NCI-H2081 (cell line): ENCODE data around the gene HNF1B.

Source experiments
- DNase-seq, 2 experiments: peaks; one replicate each; lab custom pipeline; 2025; lab: John Stamatoyannopoulos, UW

HNF1B gene

DNA sequence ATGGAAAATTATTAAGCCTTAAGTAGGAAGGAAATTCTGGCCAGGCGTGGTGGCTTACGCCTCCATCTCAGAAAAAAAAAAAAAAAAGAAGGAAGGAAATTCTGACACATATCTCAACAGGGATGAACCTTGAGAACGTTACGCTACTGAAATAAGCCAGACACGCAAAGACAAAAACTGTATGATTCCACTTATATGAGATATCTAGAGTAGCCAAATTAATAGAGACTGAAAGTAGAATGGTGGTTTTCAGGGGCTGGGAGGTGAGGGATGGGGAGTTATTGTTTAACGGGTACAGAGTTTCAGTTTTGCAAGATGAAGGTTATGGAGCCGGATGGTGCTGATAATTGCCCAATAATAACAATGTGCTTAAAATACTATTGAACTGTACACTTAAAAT is 16.2 kb upstream of the HNF1B start:
- DNase-seq = no peak

DNA sequence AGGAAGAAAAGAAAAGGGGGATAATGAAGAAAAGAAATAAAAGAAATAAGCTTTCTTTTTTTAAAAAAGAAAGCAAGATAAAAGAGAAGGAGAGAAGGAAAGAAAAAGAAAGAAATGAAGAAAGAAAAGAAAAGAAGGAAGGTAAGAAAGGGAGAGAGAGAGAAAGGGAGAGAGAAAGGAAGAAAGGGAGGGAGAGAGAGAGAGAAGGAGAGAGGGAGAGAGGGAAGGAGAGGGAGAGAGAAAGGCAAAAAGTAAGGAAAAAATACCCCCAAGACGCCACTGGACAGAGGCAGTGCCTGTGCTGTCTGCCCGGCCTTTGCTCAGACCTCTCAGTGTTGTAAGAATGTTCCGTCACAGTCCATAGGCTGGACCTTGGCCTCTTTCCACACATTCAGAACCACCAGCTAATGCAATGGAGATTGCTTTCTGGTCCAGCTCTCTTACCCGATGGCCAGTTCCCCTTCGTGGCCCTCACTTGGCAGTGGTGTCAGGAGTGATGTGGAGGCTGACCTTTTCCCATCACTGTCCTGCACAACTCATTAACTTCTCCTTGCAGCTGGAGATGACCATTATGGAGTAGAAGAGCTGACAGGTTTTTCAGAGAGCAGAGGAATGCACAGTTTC is 14.3 kb upstream of the HNF1B start:
- no peak for DNase-seq

DNA sequence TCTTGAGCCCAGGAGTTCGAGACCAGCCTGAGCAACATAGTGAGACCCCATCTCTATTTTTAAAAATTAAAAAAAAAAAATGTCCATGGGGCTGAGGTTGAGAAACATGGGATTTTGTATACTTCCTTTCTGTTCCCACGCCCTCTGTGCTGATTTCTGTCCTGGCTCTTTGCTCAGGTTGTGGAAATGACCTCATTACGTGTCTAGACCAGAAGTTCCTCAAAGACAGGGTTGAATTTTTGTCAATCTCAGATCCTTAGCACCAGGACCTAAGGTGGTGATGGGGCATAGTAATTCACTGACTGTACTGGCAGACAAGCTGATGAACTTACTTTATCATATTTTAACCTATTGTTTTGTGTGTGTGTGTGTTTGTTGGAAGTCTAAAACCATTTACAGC is 11.2 kb upstream of the HNF1B start:
- no peak for DNase-seq

DNA sequence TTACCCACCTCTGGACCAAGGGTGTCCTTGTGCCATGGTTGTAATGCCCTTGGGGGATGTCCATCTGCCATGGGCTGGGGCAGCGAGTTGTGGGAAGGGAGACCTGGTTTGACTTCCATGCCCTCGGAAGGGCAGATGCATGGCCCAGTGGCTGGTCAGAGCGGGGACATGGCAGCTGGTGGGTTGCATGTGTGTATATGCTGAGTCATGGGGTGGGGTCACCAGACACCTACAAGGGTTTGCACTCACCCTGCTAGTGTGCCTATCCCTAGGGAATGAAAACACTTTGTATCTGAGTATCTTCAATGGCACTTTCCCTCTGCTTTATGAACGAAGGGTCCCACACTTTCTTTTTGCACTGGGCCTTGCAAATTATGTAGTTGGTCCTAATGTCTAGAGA is 10.6 kb upstream of the HNF1B start:
- no peak for DNase-seq

DNA sequence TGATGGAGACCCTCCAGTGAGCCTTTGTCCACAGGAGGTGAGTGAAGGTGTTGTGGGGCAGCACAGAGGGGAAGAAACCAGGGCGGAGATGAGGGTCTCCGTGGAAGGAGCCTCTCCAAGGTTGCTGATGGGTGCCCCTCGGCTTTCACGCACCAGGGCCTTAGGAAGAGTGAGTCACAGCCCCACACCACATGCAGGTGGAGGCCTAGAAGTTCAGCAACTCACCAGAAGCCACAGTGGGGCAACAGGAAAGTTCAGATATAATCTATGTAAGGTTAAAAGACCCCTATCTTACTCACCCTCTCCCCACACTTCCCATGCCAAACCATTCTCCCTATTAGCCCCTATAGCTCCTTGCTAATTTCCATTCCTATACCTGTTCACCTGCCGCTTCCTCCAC is 9.5 kb upstream of the HNF1B start:
- DNase-seq = no peak

DNA sequence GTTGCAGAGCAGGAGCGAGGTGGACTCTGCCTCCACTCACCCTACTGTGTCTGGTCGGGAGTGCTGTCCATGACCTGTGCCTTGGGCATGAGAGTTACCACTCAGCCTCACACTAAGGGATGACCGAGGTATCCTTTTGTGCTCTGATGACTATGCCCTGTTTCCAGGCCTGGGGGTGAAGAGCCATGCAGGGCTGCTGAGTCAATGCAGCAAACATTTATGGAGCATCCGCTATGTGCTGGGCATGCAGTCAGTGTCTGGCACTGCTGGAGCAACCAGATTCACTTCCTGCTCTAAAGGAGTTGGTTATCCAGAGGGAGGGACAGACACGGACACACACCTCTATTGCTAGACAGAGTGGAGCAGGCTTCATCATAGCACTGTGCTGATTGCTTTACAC is 7.6 kb upstream of the HNF1B start:
- no peak for DNase-seq

DNA sequence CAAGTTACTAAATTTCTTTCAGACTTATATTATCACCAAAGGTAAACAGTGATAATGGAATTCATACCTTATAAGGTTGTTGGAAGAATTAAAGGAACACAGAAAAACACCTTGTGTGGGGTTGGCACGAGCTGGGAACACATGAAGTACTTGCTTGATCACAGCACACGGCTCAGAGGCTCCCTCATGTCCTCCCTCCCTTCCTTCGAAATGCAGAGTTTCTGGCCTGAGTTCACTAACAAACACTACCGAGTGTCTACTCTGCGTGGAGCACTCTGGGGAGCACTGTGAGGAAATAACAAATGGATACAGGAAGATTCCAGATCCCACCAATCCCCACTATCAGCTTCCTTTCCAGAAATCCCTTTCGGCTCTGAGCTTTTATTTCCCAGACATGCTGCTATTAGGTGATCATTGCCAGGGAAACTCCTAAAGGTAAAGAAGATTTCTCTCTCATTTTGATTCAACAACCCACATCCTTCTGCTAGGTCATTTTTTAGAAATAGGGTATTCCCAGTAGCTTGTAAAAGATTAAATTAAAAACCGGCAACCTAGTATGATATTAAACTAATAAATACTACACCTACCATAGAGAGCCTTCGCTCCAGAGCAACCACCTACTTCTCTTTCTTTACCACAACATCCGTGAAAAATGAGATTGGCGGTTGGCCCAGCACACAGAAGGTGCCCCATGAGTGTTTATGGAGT is 6.1 kb upstream of the HNF1B start:
- no peak for DNase-seq

DNA sequence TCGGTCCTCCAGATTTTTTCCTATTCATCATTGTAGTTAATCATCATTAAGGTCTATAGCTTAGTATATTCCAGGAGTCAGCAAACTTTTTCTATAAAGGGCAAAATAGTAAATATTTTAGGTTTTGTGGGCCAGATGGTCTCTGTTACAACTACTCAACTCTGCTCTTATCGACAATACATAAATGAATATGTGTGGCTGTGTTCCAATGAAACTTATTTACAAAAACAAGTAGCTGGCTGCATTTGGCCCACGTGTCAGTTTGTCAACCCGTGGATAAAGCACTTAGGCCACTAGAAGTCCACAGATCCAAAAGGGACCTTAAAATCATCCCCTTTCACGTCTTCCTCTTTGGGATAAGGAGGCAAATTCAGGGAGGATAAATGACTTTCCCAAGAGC is 5.4 kb upstream of the HNF1B start:
- DNase-seq = no peak

DNA sequence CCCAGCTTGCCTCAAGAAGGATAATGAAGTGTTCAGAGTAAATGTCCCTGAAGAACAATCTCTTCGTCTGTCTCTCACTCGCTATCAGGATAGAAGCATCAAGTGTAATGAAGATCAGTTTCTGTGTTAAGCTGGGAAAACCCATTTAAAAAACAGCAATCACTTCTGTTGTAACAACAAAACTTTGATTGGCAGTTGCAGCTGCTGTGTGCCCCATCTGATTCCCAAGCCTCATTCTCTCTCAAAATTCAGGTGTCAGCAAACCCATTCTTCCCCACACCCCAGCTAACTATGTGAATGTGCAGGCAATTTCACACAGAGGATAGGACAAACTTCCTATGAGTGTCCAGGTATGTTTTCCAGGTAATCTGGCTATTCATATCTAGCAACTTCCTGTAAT is 2.4 kb upstream of the HNF1B start:
- no peak for DNase-seq

DNA sequence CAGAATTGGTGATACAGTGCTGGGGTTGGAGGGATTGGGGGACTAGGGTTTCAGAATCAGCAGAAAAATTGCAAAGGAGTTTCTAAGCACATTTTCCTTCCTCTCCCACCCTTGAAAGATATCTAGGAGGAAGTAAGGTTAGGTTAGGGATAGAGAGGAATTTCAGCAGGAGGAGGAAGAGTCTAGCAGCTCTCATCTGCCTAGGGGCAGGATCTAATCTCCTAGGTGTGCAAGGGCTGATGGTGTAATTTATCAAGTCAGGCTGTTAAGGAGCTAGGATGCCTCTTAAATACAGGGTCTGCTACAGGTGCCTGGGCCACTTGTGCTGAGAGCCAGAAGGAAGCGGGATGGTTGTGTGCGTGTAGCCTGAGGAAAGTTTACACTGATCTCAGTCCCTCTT is 1.8 kb upstream of the HNF1B start:
- no peak for DNase-seq

DNA sequence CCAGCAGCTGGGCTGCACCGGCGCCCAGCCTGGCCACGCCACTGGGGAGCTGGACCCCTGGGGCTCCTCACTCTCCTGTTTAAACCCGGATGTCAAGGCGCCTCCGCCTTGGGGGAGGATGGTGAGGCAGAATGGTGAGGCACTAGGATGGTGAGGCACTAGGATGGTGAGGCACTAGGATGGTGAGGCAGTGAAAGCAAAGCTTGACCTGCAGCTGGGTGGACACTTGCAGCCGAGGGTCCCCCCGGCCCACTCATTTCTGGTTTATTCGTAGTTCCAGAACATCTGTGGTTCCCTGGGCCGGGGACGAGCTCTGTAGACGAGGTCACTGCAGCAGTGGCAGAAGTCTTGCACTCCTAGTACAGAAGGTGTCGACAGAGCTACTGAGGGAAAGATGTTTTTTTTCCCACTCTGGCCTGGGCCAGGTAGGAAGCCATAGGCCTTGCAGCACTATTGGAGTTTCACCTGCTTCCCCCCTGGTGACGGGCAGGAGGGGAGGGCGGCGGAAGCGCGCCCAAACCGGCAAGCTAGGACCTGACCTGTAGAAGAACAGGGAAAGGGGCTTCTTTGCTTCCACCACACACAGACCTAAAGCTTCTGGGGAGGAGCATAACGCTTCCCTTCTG is 1.1 kb upstream of the HNF1B start:
- no peak for DNase-seq

DNA sequence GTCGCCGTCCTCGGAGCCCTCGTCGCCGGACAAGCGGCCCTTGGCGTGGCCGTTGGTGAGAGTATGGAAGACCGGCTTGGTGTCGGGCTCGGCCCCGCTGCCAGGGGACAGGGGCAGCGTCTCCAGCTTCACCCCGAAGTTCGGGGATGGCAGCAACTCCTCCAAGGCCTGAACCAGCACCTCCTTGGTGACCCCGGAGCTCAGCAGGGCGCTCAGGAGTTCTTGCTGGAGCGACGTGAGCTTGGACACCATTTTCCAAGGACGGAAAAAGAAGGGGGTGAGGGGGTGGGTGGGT is 279 bp downstream of the HNF1B start:
- DNase-seq = no peak

DNA sequence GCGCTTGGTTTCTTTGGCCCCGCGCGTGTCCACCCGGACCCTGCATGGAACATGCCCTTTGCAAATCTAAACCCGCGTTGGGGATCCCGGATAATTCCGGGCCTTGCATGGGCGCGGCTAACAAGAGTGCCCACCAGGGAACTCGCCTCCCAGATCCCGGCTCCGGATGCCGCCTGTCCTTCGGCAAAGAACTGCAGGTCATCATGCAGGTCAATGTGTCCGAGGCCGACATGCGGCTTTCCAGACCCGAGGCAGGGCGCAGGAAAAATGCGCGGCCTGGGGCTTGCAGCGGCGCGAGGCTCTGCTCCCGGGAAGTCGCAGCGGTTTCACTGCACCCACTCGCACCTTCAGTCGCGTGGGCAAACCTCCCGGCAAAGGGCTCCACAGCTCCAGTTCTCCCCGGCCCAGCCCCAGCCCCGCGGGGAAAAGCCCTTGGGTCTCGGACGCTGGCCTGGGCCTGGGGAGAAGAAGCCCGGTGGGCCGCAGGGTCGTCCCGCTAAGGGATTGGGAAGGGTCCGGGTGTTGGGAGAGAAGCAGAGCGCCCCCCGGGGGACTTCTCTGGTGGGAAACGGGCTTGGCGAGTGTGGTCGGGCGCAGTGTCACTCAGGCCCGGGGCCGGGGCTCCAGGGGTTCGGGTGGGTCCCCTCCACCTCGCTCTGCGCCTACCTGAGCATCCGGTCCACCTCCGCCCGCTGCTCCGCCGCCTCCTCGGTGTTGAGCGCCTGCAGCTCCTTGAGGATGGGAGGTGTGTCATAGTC is 805 bp downstream of the HNF1B start:
- no peak for DNase-seq

DNA sequence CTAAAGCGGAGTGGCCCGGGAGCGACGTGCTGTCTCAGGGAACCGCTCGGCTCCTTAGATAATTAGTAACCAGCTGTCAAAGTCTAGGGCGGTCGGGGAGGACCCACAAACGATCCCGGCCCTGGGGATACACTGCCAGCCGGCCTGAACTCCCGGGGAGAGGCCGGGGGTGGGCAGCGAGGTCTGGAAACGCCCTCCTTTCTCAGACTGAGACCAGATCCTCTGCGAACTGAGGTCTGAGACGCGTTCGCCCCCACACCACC is 1.3 kb downstream of the HNF1B start:
- DNase-seq = no peak

DNA sequence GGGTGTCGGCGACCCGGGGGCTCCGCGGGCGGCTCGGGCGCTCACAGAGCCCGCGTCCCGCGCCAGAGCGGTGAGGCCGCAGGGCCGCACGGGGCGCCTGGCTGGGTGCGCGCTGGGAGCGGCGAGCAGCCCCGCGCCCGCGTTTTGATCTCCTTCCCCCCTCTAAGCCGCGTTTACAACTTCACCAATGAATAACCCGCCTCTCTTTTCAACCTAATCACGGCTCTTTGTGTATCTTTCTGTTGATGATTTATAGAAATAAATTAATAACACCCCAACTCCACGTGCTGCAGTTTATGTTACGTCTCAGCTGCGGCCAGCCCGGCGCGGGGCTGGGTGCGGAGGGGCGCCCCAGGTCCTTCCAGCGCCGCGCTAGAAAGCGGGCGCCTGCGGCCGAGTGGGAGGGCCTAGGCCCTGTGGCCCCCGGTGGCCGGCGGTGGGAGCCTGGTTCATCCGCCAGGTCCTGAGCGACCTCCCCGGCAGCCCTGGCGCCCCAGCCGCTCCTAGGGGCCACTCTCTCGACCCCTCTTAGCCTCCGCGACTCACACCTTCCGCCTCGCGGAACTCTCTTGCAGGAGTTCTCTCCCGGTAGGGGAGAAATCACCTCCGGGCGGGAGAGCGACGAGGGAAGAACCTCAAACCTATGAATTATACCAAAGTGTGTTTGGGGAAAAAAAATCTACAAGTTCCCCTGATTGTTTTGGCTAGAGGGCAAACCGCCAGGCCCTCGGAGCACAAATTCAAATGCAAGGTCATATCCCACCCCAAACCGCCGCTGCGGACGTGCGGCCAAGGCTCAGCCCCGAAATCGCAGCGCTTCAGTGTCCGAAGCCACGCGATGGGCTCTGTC is 1.9 kb downstream of the HNF1B start:
- no peak for DNase-seq

DNA sequence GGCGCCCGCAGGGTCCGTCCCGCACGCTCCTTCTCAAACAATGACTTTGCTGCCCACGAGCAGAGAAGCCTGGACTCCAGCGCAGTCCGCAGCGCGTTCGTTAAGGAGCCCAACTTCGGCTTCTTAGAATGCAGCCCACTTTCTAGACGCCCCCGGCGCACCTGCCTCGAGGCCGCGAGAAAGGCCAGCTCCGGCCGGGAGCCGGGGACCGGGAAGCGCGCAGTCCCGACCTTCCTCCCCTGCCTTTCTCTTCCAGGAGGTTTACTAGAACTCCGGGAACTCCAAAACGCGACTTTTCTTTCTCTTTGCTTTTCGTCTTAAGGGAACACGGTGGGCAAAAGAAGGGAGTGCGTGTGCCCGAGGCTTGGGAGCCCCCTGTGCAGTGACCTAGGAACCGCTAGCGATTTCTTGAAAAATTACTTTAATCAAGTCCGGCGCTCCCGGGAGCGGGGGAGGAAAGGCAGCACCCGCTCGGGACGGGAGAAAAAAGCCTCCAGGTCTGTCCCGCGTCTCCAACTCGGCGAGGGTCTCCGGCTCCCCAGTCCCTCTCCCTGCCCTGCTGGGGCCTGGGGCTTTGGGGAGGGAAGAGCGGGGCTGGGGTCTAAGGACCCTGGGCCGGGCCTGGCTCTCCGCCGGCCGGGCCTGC is 2.6 kb downstream of the HNF1B start:
- DNase-seq = no peak

DNA sequence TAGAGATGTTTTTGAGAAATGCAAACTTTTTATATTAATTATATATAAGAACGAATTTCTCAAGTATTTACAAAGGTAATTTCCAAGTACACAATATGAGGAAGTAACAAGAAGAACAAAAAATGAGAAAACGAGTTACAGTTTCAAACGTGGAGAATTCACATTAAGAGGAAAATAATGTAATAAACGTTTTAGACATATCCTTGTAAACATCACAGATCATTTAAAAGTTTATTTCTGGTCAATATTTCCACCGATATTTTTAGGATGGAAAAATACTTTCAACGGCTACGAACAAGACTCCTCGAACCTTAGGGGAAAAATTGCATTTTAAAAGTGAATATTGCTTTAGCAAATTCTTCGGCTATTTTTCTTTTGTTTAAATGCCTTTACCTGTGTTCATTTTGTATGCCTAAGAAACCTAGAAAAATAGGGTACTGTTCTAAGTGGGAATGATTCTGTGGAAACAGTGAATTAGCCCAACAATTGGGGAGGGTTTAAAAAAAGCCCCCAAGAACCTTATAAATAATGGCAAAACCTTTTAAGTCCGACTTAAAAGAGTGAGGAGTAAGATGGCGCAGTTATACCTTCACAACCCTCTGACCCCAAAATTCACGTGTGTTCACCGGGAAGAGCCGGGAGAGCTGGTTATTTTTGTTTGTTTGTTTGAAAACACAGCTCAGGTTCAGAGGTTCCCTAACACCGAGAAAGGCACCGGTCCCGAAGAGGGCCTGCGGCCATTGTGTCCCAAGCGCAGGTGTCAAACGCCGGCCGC is 3.3 kb downstream of the HNF1B start:
- DNase-seq = peak in 1 of 2 experiments; percentile 24

DNA sequence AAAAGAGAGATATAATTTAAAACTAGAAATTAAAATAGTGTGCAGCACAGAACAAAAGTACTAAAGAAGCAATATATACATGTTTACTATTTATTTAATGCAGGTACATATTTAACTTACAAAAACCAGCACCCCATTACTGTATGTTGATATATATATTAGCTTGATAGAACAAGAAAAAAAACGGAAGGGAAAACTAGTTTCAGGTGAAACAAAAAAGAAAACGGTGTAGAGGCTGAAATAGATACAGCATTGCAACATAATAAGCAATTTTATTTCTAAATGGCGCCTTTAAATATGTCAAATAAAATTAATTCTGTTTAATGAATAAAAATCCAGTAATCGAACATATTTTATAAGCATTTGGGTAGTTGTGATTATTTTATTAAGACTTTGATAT is 3.9 kb downstream of the HNF1B start:
- no peak for DNase-seq

DNA sequence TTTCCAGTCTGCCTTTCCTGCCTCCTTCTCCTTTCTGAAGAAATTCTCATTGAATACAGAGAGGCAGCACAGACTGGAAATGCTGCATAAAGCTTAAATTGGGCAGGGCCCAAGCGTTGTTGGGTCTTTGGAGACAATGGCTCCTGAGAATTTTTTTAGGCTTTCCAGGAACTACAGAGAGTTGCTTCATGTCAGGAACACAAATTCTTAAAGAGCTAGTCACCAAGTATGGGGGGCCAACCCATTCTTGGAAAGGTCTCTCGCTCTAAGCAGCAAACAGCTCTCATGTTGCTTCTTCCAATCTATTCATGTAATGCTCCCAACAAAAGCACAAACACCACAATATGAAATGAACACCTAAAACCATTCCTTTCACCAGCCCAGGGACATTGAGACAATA is 6.9 kb downstream of the HNF1B start:
- DNase-seq = no peak

DNA sequence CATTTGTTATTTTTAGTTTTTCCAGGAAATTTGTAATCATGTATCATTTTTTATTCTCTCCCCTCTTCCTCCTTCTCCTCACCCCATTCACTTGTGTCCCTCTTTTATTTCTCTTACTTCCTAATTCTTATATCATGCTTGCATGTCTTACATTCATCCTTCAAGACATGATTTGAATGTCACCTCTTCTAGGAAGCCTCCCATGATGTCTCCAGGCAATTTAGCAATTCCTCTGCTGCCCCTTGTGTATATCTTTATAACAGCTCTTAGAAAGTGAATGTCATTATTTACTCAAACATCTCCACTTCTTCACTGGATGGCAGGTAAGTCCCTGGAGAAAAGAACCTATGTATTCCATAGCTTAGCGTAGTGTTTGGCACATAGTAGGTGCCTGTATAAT is 7.8 kb downstream of the HNF1B start:
- DNase-seq = no peak

DNA sequence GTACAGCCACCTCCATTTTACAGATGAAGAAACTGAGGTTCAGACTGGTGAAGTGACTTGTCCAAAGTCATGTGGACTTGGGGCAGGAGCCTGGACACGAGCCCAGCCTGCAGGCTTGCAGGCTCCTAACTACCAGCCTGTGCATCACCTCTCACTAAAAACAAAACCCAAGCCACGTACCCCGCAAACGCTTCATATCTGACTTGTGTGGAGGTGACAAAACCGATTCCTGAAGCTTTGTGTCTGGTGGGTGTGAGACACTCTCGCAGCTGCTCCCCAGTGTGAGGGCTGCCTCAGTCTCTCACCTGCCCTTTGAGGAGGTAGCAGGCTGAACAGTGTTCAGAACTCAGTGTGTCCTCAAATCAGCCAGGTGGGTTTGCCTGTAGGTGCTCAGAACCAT is 8.4 kb downstream of the HNF1B start:
- no peak for DNase-seq
